ENCODE results near the gene SIVA1.

GRCh38 chr14:104772707-104773504 is 20.0 kb downstream of the SIVA1 start:
- TF ChIP-seq POLR2A (IDR thresholded peaks at IDR 0.05), result no peak
- no peak for TF ChIP-seq CTCF (IDR thresholded peaks at IDR 0.05)
